ENCODE results near the gene BACH2.

Gene BACH2

DNA sequence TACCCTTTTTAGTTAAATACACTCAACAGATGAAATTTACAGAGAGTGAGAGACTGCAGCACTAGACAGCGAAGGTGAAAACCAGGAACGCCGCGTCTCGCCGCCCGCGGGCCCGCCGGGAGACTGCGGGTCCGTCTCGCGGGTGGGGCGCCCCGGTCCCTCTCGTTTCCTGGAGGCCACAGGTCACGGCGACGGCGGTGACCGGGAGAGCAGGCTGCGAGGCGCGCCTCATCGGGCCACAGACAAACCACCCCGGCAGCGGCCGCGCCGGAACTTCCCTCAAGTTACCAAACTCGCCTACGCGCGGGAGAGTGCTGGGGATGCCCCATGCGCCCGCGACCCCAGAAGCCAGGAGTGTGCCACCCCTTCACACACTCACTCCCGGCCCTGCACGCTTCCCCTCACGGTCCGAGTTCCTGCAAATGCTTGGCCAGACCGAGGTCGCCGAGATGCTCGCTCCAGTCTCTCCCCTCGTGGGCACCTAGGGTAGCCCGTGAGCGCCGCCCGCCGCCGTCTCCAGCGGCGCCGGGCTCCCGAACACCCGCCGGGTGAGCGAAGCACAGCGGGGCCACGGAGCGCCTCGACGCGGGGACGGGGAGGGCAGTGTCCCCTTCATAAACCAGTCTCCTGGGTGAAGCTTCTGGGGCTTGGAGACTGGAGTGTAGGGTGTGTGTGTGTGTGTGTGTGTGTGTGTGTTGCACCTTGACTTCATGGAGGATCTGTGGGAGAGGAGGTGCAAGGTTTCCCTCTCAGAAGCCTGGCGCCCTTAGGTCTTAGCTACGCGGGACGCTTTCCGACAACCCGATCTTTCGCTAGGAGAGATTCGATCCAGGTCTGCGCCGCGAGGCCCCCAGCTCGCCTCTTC lies 1.4 kb downstream of the BACH2 start:
- peak; percentile 53 for DNase-seq (ENCODE audit: low read depth)
- TF ChIP-seq, protein P1, sequence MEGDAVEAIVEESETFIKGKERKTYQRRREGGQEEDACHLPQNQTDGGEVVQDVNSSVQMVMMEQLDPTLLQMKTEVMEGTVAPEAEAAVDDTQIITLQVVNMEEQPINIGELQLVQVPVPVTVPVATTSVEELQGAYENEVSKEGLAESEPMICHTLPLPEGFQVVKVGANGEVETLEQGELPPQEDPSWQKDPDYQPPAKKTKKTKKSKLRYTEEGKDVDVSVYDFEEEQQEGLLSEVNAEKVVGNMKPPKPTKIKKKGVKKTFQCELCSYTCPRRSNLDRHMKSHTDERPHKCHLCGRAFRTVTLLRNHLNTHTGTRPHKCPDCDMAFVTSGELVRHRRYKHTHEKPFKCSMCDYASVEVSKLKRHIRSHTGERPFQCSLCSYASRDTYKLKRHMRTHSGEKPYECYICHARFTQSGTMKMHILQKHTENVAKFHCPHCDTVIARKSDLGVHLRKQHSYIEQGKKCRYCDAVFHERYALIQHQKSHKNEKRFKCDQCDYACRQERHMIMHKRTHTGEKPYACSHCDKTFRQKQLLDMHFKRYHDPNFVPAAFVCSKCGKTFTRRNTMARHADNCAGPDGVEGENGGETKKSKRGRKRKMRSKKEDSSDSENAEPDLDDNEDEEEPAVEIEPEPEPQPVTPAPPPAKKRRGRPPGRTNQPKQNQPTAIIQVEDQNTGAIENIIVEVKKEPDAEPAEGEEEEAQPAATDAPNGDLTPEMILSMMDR (IDR thresholded peaks at IDR 0.05; ENCODE audit: insufficient read depth, low read depth, low read length, missing control alignments) = peak; percentile 19
- peak overlapping the region; percentile 56 for H3K4me3 ChIP-seq (ENCODE audit: low read length)

DNA sequence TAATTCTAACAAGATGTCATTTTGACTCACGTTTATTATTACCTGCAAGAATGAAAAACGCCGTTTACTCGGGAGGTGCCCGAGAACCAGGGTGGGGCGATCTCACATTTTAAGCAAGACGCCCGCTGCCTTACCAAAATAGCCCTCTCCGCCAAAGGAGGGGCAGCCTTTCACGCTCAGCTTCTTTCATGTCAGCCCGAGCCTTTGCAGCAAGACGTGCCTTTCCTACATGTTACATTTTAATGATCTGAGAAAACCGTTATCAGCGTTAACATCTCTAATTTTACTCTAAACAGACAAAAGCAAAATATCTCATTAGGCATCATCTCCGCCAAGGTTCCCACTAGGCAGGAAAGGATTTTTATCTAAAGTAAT lies 2.0 kb downstream of the BACH2 start:
- peak overlapping the region; percentile 56 for H3K4me3 ChIP-seq (ENCODE audit: low read length)

DNA sequence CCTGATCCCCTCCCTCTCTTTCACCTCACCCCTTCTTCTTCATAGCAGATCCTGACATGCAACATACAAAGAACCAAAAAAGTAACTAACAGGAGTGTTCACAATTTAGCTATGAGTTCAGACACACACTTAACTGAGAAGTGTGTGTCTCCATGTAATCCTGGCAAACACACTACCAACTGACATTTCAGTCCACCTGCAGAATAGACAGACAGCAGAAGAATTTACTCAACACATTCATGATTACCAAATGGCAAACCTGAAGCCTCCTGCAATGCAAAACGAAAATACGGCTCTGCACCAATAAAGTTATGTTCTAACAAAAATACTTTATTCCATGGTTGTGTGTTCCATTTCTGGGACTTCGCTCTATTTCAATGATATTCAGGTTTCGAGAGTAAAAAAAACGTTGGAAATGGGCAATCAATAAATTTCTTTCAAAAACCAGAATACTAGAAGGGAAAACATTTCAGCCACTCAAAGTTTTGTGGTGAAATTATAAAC lies 2.6 kb downstream of the BACH2 start:
- H3K4me3 ChIP-seq (ENCODE audit: low read length) = no peak overlapping the region
- TF ChIP-seq, protein P1 (IDR thresholded peaks at IDR 0.05; ENCODE audit: insufficient read depth, low read depth, low read length, missing control alignments) = no peak
- no peak for DNase-seq (ENCODE audit: low read depth)

More for the DNA sequence above, 2.0 kb downstream of the BACH2 start:
- TF ChIP-seq, protein P1 (IDR thresholded peaks at IDR 0.05; ENCODE audit: insufficient read depth, low read depth, low read length, missing control alignments) = no peak
- no peak for DNase-seq (ENCODE audit: low read depth)

DNA sequence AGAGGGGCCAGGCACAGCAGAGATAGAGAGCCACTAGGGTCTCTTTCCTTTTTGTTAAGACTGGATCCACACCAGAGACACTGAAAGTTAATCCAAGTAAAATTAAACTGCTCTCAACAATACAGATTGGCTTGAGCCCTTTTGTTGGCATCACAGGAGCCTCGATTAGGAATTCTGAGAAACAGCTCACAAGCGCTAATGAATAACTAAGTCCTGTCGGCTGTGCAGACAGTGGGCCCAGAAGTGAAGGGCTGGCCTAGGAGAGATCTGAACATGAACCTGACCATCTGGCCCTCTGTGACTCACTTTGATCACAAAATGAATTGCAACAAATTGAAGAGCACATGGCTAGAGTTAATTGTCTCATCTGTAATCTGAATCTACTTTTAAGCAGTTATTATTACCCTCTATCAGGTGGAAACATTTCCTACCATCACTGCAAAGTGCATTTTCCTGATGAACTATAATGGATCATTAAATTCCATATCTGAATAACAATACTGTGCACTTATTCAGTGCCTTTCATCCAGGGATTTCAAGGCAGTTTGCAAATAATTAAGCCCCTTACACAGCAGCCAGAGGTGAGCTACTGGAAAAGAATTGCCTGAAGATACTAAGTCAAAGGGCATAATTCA lies 3.2 kb downstream of the BACH2 start:
- TF ChIP-seq, protein P1 (IDR thresholded peaks at IDR 0.05; ENCODE audit: insufficient read depth, low read depth, low read length, missing control alignments) = no peak
- no peak for DNase-seq (ENCODE audit: low read depth)
- H3K4me3 ChIP-seq (ENCODE audit: low read length) = no peak overlapping the region

DNA sequence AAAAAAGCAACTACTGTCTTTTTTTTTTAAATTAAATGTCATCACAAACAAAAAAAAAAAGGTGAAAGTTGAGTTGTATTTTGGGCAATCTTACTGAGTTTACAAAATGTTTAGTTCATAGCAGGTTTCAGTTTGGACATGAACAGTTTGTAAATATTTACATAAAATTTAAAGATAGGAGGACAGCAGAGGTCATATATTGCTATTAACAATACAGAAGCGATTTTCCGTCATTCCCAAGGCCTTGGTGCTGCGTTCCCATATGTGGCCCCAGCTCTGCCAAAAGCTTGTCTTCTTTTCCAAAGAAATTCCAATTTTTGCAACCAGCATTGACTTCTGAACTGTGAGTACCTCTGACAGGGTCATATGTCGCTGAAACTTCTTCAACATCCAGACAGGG lies 5.1 kb downstream of the BACH2 start:
- H3K4me3 ChIP-seq (ENCODE audit: low read length) = no peak overlapping the region
- DNase-seq (ENCODE audit: low read depth) = no peak
- TF ChIP-seq, protein P1 (IDR thresholded peaks at IDR 0.05; ENCODE audit: insufficient read depth, low read depth, low read length, missing control alignments) = no peak

DNA sequence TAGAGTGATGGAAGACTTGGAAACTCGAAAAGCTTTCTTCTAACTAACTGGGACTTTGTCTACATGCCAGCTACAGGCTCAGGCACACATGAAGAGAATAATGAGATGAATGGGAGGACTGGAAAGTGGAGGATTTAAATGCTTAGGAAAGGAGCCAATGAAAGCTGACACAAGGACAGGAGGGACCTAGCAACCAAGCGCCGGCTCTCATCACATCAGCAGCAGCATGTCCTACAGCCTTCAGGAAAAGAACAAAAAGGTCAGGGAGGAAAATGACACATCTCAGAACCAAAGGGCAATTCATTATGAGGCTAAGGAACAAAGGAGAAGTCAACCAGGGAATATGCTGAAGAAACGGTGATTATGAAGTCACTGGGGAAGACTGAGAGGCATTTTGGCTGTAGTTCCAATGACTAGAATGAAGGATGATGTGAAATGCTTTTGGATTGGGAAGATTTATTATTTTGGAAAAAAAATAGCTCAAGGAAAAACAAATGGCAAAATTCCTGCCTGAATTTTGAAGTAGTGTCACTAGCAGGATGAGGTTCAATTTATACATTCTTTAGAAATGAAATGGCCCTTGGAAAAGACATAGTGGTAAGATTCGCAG lies 5.7 kb downstream of the BACH2 start:
- DNase-seq (ENCODE audit: low read depth) = no peak
- no peak overlapping the region for H3K4me3 ChIP-seq (ENCODE audit: low read length)
- TF ChIP-seq, protein P1 (IDR thresholded peaks at IDR 0.05; ENCODE audit: insufficient read depth, low read depth, low read length, missing control alignments) = no peak
